ENCODE measurements around the gene RNF10. TPM values are rescaled to one million over a fixed set of nuclear protein-coding genes. Genes with fewer than 3 reads are reported as not detected.

RNF10 gene
- total and polyA plus RNA-seq, 10 donors, result 101 to 428 (median 227) TPM

DNA sequence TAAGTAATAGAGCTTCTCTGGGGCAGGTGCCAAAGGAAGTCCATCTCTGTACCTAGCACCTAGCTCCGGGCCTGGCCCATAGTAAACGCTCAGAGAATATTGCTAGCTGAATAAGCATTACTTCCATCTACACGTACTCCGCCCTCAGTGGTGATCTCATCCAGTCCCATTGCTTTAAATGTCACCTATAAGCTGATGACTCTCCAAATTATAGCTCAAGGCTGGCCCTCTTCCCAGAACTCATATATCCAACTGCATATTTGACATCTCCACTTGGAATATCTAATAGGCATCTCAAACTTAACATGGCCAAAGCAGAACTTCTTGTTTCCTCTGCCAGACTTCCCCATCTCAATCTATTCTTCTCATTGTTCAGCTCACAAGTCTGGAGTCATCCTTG, 45.1 kb upstream of the RNF10 start:
- TF ChIP-seq POLR2A (IDR thresholded peaks at IDR 0.05), result no peak
- TF ChIP-seq, protein P1, sequence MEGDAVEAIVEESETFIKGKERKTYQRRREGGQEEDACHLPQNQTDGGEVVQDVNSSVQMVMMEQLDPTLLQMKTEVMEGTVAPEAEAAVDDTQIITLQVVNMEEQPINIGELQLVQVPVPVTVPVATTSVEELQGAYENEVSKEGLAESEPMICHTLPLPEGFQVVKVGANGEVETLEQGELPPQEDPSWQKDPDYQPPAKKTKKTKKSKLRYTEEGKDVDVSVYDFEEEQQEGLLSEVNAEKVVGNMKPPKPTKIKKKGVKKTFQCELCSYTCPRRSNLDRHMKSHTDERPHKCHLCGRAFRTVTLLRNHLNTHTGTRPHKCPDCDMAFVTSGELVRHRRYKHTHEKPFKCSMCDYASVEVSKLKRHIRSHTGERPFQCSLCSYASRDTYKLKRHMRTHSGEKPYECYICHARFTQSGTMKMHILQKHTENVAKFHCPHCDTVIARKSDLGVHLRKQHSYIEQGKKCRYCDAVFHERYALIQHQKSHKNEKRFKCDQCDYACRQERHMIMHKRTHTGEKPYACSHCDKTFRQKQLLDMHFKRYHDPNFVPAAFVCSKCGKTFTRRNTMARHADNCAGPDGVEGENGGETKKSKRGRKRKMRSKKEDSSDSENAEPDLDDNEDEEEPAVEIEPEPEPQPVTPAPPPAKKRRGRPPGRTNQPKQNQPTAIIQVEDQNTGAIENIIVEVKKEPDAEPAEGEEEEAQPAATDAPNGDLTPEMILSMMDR (IDR thresholded peaks at IDR 0.05 in 8 of 11, conservative IDR thresholded peaks at IDR 0.05 in 3 of 11), result no peak
- no peak for TF ChIP-seq POLR2AphosphoS5 (IDR thresholded peaks at IDR 0.05)
- H3K27ac ChIP-seq, result no peak overlapping the region
- peaks cover 0 to 7% (median 0%) of the 10 kb centered on the region in 6 donors for H3K36me3 ChIP-seq
- H3K4me1 ChIP-seq, result no peaks in the 10 kb centered on the region
- no peaks in the 10 kb centered on the region for H3K9me3 ChIP-seq
- 89 to 96% (median 93%) methylated on average over 4 of the region's 4 CpGs for WGBS, 5 donors
- DNase-seq, result no peak
- no peaks in the 10 kb centered on the region for H3K27me3 ChIP-seq (replicated peaks in 1 of 7)
- H3K4me3 ChIP-seq, result no peak overlapping the region
- intact Hi-C loops (cut with DNase I; ENCODE audit: low total_unique reads), result no loop called here

- no peak overlapping the region for H3K27ac ChIP-seq
- H3K4me1 ChIP-seq, result peaks cover 4 to 10% (median 6%) of the 10 kb centered on the region in 6 donors
- 90 to 98% (median 95%) methylated on average over 5 of the region's 5 CpGs for WGBS, 5 donors
- no peaks in the 10 kb centered on the region for H3K9me3 ChIP-seq
- intact Hi-C loops (cut with DNase I; ENCODE audit: low total_unique reads), result no loop called here
- TF ChIP-seq, protein P1 (IDR thresholded peaks at IDR 0.05 in 8 of 11, conservative IDR thresholded peaks at IDR 0.05 in 3 of 11), result no peak
- no peak for TF ChIP-seq POLR2AphosphoS5 (IDR thresholded peaks at IDR 0.05)
- no peak for TF ChIP-seq POLR2A (IDR thresholded peaks at IDR 0.05)
- H3K4me3 ChIP-seq, result no peak overlapping the region
- H3K36me3 ChIP-seq, result peaks cover 0 to 7% (median 0%) of the 10 kb centered on the region in 6 donors
- H3K27me3 ChIP-seq (replicated peaks in 1 of 7), result no peaks in the 10 kb centered on the region
- no peak for DNase-seq
Measured at GRCh38 chr12:120490325-120490724, 43.8 kb upstream of the RNF10 start.

DNA sequence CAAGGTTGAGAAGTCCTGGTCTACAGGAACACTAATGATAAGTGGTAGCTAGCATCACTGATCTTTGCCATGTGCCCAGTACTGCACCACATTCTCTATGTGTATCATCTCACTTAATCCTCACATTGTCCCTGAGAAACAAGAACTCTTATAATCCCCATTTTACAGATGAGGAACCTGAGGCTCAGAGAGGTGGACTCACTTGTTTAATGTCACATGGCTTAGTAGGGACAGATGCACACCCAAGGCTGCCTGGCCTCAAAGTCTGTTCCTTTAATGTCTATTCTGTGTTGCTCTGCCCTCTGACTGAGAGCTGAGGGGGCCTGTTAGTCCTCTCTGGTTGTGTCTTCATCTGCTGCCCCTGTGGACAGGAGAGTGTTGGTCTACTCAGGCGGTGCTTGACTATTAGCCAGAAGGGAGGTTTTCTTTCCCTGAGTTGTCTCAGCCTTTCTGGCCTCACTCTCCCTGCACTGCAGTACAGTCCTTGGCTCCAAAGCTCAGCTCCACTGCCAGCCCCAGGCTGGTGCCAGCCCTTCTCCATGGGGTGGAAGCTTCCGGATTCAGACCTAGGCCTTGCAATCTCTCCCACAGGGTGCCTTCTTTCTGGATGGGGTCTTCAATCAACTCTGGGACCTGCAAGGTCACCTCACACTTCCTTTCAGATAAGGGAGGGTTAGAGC, 43.2 kb upstream of the RNF10 start:
- no peak for DNase-seq

DNA sequence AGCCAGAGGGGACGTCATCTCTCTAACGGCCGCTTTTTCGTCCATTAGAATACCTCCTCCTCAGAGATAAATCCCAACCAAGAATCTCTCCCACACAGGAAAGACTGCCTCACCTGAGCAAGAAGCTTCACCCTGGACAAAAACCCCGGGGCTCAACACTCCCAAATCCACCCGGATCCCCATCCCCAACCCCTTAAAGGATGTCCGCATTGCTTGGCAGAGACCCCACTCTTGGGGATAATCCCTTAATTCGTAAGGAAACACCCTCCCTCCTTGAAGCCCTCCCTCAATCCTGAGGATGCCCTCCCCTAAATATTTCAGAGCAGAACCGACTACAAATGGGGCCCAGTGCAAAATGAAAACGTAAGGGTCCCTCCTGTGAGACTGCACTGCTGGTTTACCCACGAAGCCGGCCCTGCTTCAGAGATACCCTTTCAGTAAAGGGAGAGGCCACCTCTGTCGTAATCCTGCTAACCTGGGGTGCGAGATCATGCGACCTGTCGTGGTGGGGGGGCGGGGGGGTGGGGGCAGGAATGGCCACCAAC, 38.9 kb upstream of the RNF10 start:
- TF ChIP-seq POLR2A (IDR thresholded peaks at IDR 0.05) (no peak), POLR2AphosphoS5 (IDR thresholded peaks at IDR 0.05) (no peak)
- TF ChIP-seq, protein P1 (IDR thresholded peaks at IDR 0.05 in 8 of 11, conservative IDR thresholded peaks at IDR 0.05 in 3 of 11), result no peak
- peak overlapping the region; percentile 87 to 99 (median 98) for H3K4me3 ChIP-seq
- H3K36me3 ChIP-seq, result peaks cover 0 to 24% (median 18%) of the 10 kb centered on the region in 6 donors
- peaks cover 13 to 40% (median 26%) of the 10 kb centered on the region in 6 donors for H3K4me1 ChIP-seq
- H3K9me3 ChIP-seq, result no peaks in the 10 kb centered on the region
- no peak for DNase-seq
- intact Hi-C loops (cut with DNase I; ENCODE audit: low total_unique reads), result no loop called here
- H3K27me3 ChIP-seq (replicated peaks in 1 of 7), result no peaks in the 10 kb centered on the region
- peak overlapping the region in 6 of 8 donors; percentile 83 to 92 (median 90) for H3K27ac ChIP-seq
- 28 to 49% (median 33%) methylated on average over 12 to 17 of the region's 17 CpGs for WGBS, 5 donors

More for the DNA sequence above, 43.2 kb upstream of the RNF10 start:
- Histone ChIP-seq H3K27me3 (replicated peaks in 1 of 7) (no peaks in the 10 kb centered on the region), H3K4me1 (peaks cover 4 to 13% (median 9%) of the 10 kb centered on the region in 6 donors), H3K4me3 (no peak overlapping the region), H3K9me3 (no peaks in the 10 kb centered on the region), H3K36me3 (peaks cover 0 to 7% (median 0%) of the 10 kb centered on the region in 6 donors), H3K27ac (no peak overlapping the region)
- TF ChIP-seq, protein P1 (IDR thresholded peaks at IDR 0.05 in 8 of 11, conservative IDR thresholded peaks at IDR 0.05 in 3 of 11), result no peak
- TF ChIP-seq POLR2AphosphoS5 (IDR thresholded peaks at IDR 0.05) (no peak), POLR2A (IDR thresholded peaks at IDR 0.05) (no peak)
- intact Hi-C loops (cut with DNase I; ENCODE audit: low total_unique reads), result no loop called here
- WGBS, 5 donors, result 93 to 97% (median 94%) methylated on average over 2 of the region's 2 CpGs
